Neutrophil (primary cell): ENCODE results near the gene DMPK.

Experiments used
- H3K27ac ChIP-seq: fragments of 200-600 bp; sonication (generic); 2 replicates; pipeline ENCODE4 v1.5.1; 2016; ENCODE audit warnings: mild to moderate bottlenecking, moderate library complexity
- H3K27me3 ChIP-seq: fragments of 200-600 bp; sonication (generic); 2 replicates; pipeline ENCODE4 v1.6.0; 2016; ENCODE audit warnings: mild to moderate bottlenecking
- H3K36me3 ChIP-seq: fragments of 200-600 bp; sonication (generic); 2 replicates; pipeline ENCODE4 v1.5.1; 2017
- H3K4me1 ChIP-seq, 2 experiments: fragments of 200-600 bp in 1 of 2; sonication (generic) in 1 of 2; 1 replicate in 1 of 2; 2 replicates in 1 of 2; pipeline versions ENCODE4 v1.5.1 to v1.6.1; 2013 to 2016; ENCODE audit warnings: low read depth in 1 of 2, low read length in 1 of 2, mild to moderate bottlenecking in 1 of 2, moderate library complexity in 1 of 2; ENCODE audit not compliant: control insufficient read depth in 1 of 2, insufficient read depth in 1 of 2
- H3K4me3 ChIP-seq, 2 experiments: fragments of 200-600 bp in 1 of 2; sonication (generic) in 1 of 2; 1 replicate in 1 of 2; 2 replicates in 1 of 2; pipeline ENCODE4 v1.5.1; 2013 to 2016; ENCODE audit warnings: low read depth in 1 of 2, low read length in 1 of 2, mild to moderate bottlenecking in 1 of 2, moderate library complexity in 1 of 2
- H3K9me3 ChIP-seq: fragments of 200-600 bp; sonication (generic); 2 replicates; pipeline ENCODE4 v1.5.1; 2016
- TF ChIP-seq, protein P1 (sequence below): fragments of 200-600 bp; sonication (generic); IDR thresholded peaks from 2 replicates; pipeline ENCODE4 v1.5.1; 2016; ENCODE audit warnings: antibody characterized with exemption

The DMPK gene

DNA sequence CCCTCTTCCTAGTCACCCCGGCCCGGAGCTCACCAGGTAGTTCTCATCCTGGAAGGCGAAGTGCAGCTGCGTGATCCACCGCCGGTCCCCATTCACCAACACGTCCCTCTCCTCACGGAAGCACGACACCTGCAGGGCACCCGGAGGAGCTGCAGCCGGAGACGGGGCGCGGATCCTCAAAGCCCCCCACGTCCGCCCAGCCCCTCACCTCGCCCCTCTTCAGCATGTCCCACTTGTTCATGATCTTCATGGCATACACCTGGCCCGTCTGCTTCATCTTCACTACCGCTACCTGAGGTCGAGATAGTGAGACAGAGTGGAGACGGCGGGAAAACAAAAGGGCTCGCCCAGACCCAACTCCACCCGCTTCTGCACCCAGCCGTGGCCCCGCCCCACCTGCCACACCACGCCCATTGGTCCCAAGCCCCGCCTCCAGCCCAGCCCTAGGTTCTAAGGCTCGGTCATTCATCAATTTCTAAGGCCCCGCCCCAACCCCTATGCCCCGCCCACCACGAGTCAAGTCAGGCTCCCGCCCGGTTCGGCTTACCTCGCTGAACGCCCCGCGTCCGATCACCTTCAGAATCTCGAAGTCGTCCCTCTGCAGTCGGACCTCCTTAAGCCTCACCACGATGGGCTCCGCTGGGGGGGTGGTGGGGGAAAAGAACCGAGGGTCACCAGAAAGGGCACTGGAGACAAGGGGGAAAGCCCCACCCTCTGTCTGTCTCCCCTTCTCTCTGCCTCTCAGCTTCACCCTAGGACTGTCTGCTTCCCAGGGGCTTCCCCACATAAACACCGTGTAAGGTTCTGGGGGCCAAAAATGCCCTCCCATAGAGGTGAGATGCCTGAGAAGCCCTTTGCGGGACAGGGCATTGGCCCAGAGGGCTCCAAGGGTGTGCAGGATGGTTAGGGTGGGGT is 2.8 kb downstream of the DMPK start:
- Histone ChIP-seq H3K27me3 (peaks cover 99% of the 10 kb centered on the region), H3K4me1 (peaks cover 6 to 11% of the 10 kb centered on the region in 2 experiments), H3K4me3 (no peak overlapping the region), H3K36me3 (no peaks in the 10 kb centered on the region), H3K9me3 (no peaks in the 10 kb centered on the region), H3K27ac (no peak overlapping the region)
- TF ChIP-seq, protein P1, sequence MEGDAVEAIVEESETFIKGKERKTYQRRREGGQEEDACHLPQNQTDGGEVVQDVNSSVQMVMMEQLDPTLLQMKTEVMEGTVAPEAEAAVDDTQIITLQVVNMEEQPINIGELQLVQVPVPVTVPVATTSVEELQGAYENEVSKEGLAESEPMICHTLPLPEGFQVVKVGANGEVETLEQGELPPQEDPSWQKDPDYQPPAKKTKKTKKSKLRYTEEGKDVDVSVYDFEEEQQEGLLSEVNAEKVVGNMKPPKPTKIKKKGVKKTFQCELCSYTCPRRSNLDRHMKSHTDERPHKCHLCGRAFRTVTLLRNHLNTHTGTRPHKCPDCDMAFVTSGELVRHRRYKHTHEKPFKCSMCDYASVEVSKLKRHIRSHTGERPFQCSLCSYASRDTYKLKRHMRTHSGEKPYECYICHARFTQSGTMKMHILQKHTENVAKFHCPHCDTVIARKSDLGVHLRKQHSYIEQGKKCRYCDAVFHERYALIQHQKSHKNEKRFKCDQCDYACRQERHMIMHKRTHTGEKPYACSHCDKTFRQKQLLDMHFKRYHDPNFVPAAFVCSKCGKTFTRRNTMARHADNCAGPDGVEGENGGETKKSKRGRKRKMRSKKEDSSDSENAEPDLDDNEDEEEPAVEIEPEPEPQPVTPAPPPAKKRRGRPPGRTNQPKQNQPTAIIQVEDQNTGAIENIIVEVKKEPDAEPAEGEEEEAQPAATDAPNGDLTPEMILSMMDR, result peak; percentile 38

DNA sequence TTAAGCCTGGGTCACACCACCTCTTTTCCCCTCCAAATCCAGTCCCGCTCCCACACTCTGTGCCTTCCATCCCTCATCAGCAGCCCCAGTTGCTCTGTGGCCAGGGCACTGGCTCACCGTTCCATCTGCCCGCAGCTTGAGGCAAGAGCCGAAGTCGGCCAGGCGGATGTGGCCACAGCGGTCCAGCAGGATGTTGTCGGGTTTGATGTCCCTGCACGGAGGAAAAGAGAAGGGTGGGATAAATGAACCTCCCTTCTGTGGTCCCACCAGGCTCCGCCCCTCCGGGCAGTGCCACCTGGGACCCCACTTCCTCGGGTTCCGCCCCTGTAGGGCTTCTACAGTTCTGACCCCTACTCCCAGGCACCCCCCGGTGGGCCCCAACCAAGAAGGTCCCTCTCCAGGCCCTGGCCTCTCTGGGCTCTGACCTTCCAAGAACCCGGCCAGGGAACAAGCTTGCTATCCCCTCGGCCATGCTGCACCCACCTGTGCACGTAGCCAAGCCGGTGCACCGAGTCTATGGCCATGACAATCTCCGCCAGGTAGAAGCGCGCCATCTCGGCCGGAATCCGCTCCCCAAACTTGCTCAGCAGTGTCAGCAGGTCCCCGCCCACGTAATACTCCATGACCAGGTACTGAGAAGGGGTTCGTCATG is 4.2 kb downstream of the DMPK start:
- Histone ChIP-seq H3K27ac (no peak overlapping the region), H3K4me1 (peaks cover 6 to 11% of the 10 kb centered on the region in 2 experiments), H3K9me3 (no peaks in the 10 kb centered on the region), H3K36me3 (no peaks in the 10 kb centered on the region), H3K4me3 (no peak overlapping the region), H3K27me3 (peaks cover 99% of the 10 kb centered on the region)
- TF ChIP-seq, protein P1, result no peak

DNA sequence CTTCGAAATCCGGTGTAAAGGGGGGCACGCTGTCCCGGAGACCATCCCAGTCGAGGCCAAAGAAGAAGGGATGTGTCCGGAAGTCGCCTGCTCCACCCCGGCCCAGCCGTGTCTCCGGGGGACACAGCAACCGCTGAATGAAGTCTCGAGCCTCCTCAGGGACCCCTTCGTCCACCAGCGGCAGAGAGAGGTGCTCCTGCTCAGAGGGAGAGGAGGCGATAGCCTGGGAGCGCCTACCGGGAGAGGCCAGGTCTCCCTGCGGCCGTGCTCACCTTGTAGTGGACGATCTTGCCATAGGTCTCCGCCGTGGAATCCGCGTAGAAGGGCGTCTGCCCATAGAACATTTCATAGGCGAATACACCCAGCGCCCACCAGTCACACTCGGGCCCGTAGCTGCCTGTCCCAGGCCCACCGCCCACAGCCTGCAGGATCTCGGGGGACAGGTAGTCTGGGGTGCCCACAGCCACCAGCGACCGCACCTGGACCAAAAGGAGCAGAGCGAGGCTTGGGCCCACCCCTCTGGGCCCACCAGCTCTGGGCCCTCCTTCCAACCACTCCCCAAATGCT is 4.8 kb downstream of the DMPK start:
- TF ChIP-seq, protein P1, result no peak
- no peaks in the 10 kb centered on the region for H3K36me3 ChIP-seq
- H3K4me1 ChIP-seq, result peaks cover 6 to 11% of the 10 kb centered on the region in 2 experiments
- H3K27ac ChIP-seq, result no peak overlapping the region
- H3K27me3 ChIP-seq, result peaks cover 99% of the 10 kb centered on the region
- no peaks in the 10 kb centered on the region for H3K9me3 ChIP-seq
- H3K4me3 ChIP-seq, result no peak overlapping the region

DNA sequence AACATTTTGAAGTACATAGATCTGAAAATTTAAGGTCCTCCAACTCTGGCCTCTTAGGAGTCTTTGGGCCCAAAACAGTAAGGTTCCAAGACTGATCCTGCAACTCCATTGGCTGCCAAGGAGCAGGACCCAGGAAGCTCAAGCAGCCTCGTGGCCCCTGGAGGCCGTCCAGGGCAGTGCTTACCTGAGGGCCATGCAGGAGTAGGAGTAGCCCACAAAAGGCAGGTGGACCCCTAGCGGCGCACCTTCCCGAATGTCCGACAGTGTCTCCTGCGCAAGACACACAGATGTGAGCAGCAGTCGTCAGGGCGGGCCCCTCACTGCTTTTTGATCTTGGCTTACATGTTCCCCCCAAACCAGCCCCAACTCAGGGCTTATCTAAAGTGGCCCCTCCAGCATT is 7.5 kb downstream of the DMPK start:
- H3K27me3 ChIP-seq, result peaks cover 99% of the 10 kb centered on the region
- H3K27ac ChIP-seq, result no peak overlapping the region
- peaks cover 16 to 21% of the 10 kb centered on the region in 2 experiments for H3K4me1 ChIP-seq
- no peak overlapping the region for H3K4me3 ChIP-seq
- H3K36me3 ChIP-seq, result no peaks in the 10 kb centered on the region
- TF ChIP-seq, protein P1, result no peak
- no peaks in the 10 kb centered on the region for H3K9me3 ChIP-seq

DNA sequence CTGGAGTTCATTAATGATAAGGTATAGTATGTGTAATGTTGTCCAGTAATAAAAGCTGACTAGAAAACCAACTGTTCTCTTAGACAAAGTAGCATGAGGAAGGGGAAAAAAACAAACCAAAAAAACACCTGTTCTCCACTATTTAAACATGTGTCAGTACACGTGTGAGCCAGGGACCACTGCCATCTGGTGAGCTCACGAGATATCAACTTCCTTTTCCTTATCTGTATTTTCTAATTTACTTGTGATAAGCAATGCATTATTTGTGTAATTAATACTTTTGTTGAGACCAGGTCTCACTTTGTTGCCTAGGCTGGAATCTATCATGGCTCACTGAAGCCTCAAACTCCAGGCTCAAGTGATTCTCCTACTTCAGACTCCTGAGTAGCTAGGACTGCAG is 8.9 kb downstream of the DMPK start:
- Histone ChIP-seq H3K4me3 (no peak overlapping the region), H3K9me3 (no peaks in the 10 kb centered on the region), H3K4me1 (peaks cover 21 to 25% of the 10 kb centered on the region in 2 experiments), H3K27ac (no peak overlapping the region), H3K36me3 (no peaks in the 10 kb centered on the region), H3K27me3 (peaks cover 99% of the 10 kb centered on the region)
- TF ChIP-seq, protein P1, result no peak
